ENCODE results near the gene YARS1. TPM values are rescaled to one million over a fixed set of nuclear protein-coding genes. Genes with fewer than 3 reads are reported as not detected.

The YARS1 gene
- total and polyA plus RNA-seq, 2 of the 13 experiments (the other 11 are each of a cell fraction or from before 2014, with no cell fraction given), result 50.1 to 113 TPM

DNA sequence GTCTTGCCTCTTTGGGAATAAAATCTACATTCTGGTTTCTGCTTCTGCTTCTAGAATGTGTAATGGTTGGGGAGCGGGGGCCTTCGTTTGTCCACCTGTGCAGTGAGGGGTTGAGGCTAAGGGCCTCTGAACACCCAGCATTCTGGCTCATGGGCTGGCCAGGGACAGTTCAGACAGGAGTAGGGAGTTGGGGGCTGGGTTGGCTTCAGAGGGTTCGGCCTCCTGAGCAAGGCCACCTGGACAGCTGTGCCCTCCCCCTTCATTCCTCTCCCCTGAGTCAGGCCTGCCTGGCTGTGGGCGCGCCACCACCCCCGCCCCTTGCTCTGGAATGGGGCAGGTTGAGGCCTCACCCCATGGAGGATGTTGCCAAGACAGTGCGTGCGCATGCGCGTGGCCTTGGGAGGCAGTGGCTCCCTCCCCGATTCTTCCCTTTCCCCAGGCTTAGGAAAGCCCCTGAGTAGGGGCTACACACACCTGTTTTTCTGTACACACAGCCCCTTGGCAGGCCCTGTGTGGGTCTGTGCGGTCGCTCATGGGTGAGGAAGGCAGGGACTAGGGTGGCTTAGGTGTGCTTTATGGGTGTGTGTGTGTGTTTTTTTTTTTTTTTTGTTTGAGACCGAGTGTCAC lies 57.0 kb downstream of the YARS1 start (continued):
- TF ChIP-seq, protein P1, sequence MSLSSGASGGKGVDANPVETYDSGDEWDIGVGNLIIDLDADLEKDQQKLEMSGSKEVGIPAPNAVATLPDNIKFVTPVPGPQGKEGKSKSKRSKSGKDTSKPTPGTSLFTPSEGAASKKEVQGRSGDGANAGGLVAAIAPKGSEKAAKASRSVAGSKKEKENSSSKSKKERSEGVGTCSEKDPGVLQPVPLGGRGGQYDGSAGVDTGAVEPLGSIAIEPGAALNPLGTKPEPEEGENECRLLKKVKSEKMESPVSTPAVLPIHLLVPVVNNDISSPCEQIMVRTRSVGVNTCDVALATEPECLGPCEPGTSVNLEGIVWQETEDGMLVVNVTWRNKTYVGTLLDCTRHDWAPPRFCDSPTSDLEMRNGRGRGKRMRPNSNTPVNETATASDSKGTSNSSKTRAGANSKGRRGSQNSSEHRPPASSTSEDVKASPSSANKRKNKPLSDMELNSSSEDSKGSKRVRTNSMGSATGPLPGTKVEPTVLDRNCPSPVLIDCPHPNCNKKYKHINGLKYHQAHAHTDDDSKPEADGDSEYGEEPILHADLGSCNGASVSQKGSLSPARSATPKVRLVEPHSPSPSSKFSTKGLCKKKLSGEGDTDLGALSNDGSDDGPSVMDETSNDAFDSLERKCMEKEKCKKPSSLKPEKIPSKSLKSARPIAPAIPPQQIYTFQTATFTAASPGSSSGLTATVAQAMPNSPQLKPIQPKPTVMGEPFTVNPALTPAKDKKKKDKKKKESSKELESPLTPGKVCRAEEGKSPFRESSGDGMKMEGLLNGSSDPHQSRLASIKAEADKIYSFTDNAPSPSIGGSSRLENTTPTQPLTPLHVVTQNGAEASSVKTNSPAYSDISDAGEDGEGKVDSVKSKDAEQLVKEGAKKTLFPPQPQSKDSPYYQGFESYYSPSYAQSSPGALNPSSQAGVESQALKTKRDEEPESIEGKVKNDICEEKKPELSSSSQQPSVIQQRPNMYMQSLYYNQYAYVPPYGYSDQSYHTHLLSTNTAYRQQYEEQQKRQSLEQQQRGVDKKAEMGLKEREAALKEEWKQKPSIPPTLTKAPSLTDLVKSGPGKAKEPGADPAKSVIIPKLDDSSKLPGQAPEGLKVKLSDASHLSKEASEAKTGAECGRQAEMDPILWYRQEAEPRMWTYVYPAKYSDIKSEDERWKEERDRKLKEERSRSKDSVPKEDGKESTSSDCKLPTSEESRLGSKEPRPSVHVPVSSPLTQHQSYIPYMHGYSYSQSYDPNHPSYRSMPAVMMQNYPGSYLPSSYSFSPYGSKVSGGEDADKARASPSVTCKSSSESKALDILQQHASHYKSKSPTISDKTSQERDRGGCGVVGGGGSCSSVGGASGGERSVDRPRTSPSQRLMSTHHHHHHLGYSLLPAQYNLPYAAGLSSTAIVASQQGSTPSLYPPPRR (CRISPR knock-in tag; IDR thresholded peaks at IDR 0.05; ENCODE audit: borderline replicate concordance), result peak; percentile 69
- TF ChIP-seq, protein P2, sequence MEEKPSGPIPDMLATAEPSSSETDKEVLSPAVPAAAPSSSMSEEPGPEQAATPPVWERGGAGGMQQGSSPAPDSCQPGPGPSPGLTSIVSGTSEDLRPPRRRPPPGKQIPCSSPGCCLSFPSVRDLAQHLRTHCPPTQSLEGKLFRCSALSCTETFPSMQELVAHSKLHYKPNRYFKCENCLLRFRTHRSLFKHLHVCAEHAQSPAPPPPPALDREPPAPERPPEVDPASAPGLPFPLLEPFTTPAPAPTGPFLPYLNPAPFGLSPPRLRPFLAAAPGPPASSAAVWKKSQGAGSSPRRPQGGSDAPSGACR (CRISPR knock-in tag; IDR thresholded peaks at IDR 0.05), result peak; percentile 86; the same call in 1 of the 2 replicates
- TF ChIP-seq, protein P3, sequence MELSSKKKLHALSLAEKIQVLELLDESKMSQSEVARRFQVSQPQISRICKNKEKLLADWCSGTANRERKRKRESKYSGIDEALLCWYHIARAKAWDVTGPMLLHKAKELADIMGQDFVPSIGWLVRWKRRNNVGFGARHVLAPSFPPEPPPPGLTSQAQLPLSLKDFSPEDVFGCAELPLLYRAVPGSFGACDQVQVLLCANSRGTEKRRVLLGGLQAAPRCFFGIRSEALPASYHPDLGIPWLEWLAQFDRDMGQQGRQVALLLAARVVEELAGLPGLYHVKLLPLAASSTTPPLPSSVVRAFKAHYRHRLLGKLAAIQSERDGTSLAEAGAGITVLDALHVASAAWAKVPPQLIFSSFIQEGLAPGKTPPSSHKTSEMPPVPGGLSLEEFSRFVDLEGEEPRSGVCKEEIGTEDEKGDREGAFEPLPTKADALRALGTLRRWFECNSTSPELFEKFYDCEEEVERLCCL (CRISPR knock-in tag; IDR thresholded peaks at IDR 0.05; ENCODE audit: borderline replicate concordance), result no peak
- TF ChIP-seq ZNF232 (CRISPR knock-in tag; IDR thresholded peaks at IDR 0.05; ENCODE audit: borderline replicate concordance) (no peak), ZMYM3 (CRISPR knock-in tag; IDR thresholded peaks at IDR 0.05) (peak; percentile 63; the same call in 1 of the 2 replicates), ZFP62 (CRISPR knock-in tag; IDR thresholded peaks at IDR 0.05) (no peak), DPF2 (CRISPR knock-in tag; IDR thresholded peaks at IDR 0.05; ENCODE audit: borderline replicate concordance, low read depth) (peak; percentile 86), ZNF446 (CRISPR knock-in tag; IDR thresholded peaks at IDR 0.05) (no peak), ZNF660 (CRISPR knock-in tag; IDR thresholded peaks at IDR 0.05; ENCODE audit: borderline replicate concordance, low read depth) (no peak), ZNF326 (CRISPR knock-in tag; IDR thresholded peaks at IDR 0.05; ENCODE audit: borderline replicate concordance) (no peak), ZNF569 (CRISPR knock-in tag; IDR thresholded peaks at IDR 0.05; ENCODE audit: borderline replicate concordance) (no peak), TSC22D2 (CRISPR knock-in tag; IDR thresholded peaks at IDR 0.05; ENCODE audit: borderline replicate concordance) (no peak), RARG (CRISPR knock-in tag; IDR thresholded peaks at IDR 0.05; ENCODE audit: low read depth) (no peak), MAF1 (CRISPR knock-in tag; IDR thresholded peaks at IDR 0.05; ENCODE audit: borderline replicate concordance) (no peak), SALL1 (CRISPR knock-in tag; IDR thresholded peaks at IDR 0.05) (peak; percentile 87), MTF1 (CRISPR knock-in tag; IDR thresholded peaks at IDR 0.05) (no peak), EZH2 (conservative IDR thresholded peaks at IDR 0.05; ENCODE audit: low read depth, low read length) (no peak), ZNF616 (CRISPR knock-in tag; IDR thresholded peaks at IDR 0.05; ENCODE audit: low read depth) (no peak)
- TF ChIP-seq, protein P4, sequence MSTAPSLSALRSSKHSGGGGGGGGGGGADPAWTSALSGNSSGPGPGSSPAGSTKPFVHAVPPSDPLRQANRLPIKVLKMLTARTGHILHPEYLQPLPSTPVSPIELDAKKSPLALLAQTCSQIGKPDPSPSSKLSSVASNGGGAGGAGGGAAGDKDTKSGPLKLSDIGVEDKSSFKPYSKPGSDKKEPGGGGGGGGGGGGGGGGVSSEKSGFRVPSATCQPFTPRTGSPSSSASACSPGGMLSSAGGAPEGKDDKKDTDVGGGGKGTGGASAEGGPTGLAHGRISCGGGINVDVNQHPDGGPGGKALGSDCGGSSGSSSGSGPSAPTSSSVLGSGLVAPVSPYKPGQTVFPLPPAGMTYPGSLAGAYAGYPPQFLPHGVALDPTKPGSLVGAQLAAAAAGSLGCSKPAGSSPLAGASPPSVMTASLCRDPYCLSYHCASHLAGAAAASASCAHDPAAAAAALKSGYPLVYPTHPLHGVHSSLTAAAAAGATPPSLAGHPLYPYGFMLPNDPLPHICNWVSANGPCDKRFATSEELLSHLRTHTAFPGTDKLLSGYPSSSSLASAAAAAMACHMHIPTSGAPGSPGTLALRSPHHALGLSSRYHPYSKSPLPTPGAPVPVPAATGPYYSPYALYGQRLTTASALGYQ (CRISPR knock-in tag; IDR thresholded peaks at IDR 0.05), result no peak; the same call in 1 of the 2 replicates
- TF ChIP-seq, protein P5, sequence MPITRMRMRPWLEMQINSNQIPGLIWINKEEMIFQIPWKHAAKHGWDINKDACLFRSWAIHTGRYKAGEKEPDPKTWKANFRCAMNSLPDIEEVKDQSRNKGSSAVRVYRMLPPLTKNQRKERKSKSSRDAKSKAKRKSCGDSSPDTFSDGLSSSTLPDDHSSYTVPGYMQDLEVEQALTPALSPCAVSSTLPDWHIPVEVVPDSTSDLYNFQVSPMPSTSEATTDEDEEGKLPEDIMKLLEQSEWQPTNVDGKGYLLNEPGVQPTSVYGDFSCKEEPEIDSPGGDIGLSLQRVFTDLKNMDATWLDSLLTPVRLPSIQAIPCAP (CRISPR knock-in tag; IDR thresholded peaks at IDR 0.05; ENCODE audit: low read depth), result no peak

Measured in HepG2 (cell line).